NCI-H446 treated with DMSO at 0.1 percent for 48 hours (cell line): ENCODE measurements around the gene NUP62.
A peak's percentile ranks its signal among the peaks of the same experiment; 100 is the strongest.

Experiments used
- DNase-seq: peaks from one replicate; lab custom pipeline; 2025; lab: John Stamatoyannopoulos, UW

Gene NUP62

GRCh38 chr19:49866933-49867782, 62.1 kb downstream of the NUP62 start, which contains the start of gene PNKP:
Gene PNKP (minus strand): TSS chr19:49867576. CDS start chr19:49867204, 372 bp downstream.
- peak; percentile 87 for DNase-seq

DNA sequence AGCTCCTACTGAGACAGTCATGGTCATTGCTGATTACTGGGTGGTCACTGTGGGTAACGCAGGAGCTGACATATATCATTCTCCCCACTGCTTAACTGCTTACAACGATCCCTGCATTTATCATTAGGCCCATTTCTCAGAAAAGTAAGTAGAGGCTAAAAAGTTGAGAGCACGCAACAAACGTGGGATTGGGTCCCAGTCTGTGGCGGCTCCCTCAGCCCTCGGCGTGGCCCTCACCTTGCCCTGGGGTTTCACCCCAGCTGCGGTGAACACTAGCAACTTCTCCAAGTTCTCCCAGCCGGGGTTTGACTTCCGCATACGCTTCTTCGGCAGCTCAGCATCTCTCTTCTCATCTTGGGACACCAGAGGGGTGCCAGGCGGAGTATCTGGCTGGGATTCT, 64.4 kb downstream of the NUP62 start:
- DNase-seq: no peak

DNA sequence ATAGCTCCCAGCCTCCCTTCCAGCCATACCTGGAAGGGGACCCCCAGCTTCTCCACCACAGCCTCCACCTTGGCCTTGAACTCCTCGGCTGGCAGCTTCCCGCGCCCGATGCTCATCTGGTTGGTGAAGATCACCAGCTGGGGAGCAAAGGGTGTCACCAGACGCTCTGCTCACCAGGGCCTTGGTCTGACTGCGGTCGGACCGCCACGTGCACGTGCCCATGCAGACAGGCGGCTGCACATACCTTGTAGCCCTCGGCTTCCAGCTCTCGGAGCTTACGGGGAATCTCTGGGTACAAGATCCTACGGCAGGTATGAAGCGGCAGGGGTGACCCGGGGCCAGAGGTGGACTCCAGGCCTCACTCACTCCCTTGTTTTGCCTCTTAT, 65.4 kb downstream of the NUP62 start:
- DNase-seq: no peak

GRCh38 chr19:49863254-49863934, 65.9 kb downstream of the NUP62 start:
- DNase-seq: no peak

DNA sequence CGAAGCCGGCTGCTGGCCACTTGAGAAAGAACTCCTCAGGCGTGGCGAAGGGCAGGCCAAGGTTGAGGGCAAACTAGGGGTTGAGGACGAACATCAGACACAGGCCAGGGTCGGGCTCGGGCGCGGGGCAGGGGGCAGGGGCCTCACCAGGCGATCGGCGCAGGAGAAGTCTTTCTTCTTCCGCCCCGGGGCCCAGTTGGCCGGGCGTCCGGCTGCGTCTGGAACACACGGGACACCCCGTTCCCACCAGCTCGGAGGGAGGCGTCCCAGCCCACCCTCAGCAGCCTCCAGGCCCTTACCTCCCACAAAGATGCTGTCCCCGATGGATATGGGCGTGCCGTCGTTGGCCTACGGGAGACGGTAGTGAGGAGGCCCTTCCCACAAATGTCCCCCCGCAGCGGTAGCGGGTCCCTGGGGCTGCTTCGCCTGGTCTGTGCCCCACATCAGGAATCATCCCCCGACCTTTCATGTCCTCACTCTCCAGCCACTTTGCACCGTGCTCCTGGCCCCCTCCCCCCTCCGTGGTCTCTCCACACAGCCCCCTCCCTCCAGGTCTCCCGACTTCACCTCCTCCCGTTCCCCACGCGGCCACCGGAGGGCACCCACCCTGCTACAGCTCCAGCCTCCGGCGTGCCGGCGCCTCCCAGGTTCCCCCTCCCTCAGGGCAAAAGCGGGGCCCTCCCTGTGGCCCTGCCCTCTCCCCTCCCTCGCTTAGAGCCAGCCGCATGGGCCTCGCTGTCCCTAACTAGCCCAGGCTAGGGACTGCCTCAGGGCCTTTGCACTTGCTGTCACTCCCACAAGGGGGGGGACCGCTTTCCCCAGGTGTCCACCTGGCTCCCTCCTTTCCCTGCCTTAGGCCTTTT, 66.7 kb downstream of the NUP62 start:
- no peak for DNase-seq

- DNase-seq: no peak
Measured at GRCh38 chr19:49861541-49862378, 67.5 kb downstream of the NUP62 start.

DNA sequence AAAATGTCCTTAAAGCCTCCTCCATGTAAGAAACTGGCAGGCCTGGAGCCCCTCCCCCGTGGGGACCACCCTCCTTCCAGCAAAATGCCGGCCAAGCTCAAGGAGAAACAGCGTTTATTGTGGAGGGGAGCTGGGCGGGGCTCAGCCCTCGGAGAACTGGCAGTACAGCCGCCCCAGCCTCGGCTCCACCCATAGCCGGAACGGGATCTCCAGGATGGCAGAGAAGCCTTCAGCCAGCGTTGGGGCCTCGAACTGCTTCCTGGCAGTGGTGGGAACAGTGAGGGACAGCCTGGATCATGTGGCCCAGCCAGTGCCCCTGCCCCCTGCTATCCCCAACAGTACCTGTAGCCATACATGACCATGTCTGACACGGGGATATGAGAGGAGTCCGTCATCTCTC, 68.2 kb downstream of the NUP62 start:
- no peak for DNase-seq

DNA sequence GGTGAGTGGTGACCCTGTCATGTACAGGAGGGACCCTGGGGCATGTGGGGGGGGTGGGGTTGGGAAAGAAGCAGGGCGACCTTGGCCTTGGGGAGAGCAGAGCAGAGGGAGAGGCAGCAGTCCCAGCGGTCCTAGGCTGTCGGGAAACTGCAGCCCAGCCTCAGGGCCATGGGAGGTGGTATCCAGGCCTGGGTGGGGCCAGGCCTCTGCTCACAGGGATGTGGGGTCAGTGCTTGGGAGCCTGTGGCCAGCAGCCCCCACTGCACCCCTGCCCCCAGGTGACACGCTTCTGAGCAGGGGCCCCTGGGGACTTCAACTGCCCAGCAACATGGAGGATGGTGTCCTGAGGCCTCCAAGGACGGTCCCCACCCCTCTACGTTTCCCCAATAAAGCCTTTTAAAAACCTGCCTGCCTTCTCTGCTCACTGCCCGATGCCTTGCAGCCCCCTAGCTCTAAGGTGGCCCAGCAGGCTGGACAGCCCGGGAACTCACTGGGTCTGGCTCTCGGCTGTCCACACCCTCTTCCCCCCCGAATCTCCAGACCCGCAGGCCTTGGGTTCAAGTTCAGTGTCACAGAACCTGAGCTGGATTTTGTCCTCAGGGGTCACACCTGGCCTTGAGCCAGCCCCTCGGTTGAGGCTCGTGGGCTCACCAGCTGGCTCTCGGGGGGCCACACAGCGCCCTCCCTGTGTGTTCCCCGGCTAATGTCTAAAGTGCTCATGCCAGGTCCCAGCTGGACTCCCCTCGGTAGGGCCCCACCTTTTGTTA, 68.8 kb downstream of the NUP62 start:
- no peak for DNase-seq

DNA sequence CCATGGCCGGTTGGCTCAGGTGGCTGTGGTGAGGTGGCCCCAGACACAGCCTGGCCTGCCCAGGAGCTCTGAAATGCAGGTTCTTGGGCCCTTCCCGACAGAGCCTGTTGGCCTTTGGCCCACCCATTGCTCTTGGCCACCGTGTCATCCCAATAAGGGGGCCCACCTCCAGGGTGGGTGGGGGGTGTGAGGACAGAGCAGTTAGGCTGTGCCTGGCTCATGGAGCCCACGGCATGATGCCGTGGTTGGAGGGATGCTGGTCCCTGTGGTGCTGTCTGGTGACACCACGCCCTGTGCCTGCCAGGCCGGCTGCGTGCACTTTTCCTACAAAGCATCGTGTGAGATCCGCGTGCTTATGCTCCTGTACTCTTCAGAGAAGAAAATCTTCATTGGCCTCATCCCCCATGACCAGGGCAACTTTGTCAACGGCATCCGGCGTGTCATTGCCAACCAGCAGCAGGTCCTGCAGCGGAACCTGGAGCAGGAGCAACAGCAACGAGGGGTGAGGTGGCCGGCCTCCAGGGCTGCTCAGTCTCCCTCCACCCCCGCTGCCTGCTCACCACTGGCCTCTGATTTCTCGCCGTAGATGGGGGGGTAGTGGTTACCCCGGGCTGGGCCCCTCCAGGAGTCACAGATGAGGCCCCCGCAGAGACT, 69.5 kb downstream of the NUP62 start:
- DNase-seq: no peak

- DNase-seq: no peak
Measured at GRCh38 chr19:49858088-49858985, 71.0 kb downstream of the NUP62 start.

DNA sequence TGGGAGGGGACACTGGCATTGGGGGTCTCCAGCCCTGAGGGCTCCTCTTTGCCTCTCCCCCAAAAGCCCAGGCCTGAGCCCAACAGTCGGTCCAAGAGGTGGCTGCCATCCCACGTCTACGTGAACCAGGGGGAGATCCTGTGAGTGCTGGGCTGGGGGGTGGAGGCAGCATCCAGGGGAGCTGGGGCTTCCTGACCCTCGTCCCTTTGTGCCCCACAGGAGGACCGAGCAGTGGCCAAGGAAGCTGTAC, 71.5 kb downstream of the NUP62 start:
- no peak for DNase-seq

DNA sequence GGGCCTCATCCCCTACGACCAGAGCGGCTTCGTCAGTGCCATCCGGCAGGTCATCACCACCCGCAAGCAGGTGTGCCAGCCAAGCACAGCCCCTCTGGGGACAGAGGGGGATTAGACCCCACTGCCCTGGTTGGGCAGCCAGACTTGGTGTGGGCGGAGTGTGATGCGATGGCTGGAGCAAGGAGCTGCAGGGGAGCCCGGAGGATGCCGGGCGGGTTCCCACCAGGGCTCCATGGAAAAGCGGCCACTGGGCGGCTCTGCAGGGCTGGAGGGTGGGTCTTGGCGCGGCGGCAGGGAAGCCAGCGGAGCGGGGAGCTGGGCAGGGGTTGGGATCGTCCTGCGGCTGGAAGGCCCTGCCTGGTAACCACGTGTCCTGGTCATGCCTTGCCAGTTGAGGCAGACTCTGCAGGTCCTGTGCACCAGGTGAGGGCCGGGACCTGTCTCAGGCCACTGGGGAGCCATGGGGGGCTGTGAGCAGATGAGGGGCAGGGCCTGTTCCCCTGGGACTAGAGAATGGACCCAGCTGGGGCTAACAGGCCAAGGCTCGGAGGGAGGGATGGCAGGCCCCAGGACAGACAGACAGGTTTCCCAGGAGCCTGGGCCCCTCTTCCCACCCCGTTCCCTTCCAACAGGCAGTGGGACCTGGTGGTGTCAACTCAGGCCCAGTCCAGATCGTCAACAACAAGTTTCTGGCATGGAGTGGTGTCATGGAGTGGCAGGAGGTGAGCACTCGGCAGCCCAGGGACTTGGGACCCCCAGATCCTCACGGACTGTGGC, 72.1 kb downstream of the NUP62 start:
- no peak for DNase-seq
